ENCODE results near the gene ARMC9.

Gene ARMC9

DNA sequence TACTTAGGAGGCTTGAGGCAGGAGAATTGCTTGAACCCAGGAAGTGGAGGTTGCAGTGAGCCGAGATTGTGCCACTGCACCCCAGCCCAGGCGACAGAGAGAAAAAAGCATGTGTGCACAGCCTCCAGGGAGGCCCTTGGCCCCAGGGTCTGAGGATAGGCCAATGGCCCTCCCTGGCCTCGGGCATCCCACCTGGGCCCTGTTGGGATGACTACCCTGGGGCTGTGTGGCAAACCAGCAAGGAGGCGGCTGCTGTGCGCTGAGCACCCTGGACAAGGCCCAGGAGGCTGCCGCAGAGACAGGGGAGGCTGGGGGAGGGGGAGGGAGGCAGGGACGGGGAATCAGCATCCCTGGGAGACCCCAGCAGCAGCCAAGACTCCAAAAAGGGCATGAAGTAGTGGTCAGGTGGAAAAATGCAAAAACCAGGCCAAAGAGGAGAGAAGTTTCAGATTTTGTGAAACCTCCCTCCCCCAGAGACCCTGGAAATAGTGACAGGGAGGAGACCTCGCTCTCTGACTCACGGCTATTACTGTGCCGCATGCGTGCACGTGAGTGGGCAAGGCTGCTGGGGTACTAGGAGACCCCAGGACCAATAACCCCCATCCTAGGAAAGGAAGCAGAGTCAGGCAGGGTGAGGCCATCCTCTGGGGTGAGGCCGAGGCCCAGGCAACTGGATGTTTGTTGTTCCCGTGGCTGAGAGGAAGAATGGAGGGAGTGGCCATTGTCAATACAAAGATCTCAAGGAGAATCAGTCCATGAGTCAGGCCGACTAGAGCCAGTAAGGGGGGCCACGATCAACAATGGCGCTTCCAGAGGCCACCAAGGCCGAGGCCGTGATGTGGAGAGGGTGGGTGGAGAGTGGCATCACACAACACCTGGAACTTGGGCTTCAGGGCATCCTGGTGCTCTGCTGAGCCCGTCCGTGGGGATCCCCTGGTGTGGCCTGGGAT lies 181.1 kb downstream of the ARMC9 start:
- DNase-seq (ENCODE audit: low read depth, low spot score): peak; percentile 36

DNA sequence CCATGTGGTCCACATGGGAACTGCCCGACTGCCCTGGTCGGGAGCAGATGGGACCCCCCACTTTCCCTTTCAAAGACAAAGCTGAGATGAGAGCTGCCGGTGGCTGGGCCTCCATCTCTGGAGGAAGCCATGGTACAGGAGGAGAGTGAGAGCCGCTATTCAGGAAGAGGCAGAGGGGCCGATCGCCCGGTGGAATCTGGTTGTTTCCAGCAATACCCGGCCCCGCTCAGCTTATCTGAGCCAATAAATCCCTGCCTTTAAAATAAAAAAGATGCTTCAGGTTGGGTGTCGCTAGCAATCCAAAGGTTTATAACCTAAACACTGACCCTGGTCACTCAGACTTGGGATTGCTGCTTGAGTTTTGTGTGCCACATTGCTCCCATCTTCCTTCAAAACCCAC lies 181.9 kb downstream of the ARMC9 start:
- no peak for DNase-seq (ENCODE audit: low read depth, low spot score)

DNA sequence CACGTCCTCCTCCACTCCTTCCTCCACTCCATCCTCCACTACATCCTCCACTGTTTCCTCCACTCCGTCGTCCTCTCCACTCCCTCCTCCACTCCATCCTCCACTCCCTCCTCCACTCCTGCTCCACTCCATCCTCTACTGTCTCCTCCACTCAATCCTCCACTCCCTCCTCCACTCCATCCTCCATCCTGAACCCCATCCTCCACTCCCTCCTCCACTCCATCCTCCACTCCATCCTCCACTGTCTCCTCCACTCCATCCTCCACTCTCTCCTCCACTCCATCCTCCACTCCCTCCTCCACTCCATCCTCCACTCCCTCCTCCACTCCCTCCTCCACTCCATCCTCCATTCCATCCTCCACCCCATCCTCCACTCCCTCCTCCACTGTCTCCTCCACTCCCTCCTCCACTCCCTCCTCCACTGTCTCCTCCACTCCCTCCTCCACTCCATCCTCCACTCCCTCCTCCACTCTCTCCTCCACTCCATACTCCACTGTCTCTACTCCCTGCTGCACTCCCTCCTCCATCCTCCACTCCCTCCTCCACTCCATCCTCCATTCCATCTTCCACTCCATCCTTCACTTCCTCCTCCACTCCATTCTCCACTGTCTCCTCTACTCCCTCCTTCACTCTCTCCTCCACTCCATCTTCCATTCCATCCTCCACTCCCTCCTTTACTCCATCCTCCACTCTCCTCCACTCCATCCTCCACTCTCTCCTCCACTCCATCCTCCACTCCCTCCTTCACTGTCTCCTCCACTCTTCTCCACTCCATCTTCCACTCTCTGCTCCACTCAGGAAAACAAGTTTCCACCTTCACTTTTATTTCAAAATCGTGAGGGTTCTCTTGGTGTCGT lies 182.8 kb downstream of the ARMC9 start:
- no peak for DNase-seq (ENCODE audit: low read depth, low spot score)

DNA sequence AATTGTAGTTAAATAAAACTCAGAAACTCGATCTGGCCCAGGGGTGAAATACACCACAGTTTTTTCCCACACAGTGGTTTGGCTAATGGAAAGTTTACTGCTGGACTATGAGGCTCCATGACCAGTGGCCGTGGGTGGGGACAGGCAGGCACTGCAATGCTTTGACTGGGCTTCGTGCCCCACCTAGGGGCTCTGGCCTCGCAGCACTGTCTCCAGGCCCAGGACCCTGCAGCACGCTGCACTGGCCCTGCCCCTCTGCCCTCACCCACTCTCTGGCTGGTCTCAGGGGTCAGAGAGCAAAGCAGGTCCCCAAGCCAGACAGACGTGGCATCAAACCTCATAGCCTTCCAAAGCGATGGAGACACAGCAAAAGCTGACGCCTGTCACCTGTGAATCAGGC lies 183.7 kb downstream of the ARMC9 start:
- DNase-seq (ENCODE audit: low read depth, low spot score): no peak

DNA sequence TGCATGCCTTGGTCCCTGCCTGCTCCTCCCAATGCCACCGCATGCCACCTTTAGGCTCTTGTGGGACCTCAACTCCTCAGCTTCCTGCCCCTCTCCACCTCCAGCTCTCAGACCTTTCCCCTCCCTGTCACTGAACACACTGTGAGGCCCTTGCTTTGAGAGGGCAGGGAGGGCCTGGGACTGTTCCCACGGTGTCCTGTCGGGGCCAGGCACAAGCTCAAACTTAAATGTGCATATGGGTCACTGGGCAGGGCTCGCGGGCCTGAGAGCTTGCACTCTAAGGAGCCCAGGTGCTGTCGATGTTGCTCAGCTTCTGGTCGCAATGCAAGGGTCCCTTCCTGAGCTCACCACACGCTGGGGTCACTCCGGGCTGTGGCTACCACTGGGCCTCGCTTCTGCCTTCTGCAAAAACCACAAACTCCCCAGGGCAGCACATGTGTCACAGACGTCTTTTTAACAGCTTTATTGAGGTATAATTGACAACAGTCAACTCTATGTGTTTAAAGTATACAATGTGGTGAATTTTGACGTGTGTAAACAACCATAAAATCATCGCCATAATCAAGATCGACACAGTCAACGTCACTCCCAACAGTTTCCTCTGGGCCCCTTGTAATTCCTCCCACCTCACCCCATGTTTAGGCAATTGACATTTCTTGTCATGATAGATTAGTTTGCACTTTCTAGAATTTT lies 185.1 kb downstream of the ARMC9 start:
- DNase-seq (ENCODE audit: low read depth, low spot score): no peak

DNA sequence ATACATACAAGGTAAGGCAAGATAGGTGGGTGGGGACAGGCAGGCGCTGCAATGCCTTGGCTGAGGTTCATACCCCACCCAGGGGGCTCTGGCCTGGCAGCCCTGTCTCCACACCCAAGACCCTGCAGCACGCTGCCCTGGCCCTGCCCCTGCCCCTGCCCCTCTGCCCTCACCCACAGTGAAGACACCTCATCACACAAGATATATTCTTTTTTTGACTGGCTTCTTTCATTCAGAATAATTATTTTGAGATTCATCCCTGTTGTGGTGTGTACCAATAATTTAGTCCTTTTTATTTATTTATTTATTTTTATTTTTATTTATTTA lies 185.6 kb downstream of the ARMC9 start:
- no peak for DNase-seq (ENCODE audit: low read depth, low spot score)

DNA sequence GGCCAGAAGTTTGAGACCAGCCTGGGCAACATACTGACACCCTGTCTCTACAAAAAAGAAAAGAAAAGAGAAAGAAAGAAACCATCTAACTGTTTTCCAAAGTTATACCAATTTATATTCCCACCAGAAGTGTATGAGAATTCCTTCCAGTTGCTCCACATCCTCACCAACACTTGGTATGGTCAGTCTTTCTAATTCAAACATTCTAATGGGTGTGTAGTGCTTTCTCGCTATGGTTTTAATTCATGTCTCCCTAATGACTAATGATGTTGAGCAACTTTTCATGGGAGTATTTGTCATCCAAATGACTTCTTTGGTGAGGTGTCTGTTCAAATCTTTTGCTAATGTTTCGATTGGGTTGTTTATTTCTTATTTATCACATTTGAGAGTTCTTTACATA lies 186.5 kb downstream of the ARMC9 start:
- no peak for DNase-seq (ENCODE audit: low read depth, low spot score)

DNA sequence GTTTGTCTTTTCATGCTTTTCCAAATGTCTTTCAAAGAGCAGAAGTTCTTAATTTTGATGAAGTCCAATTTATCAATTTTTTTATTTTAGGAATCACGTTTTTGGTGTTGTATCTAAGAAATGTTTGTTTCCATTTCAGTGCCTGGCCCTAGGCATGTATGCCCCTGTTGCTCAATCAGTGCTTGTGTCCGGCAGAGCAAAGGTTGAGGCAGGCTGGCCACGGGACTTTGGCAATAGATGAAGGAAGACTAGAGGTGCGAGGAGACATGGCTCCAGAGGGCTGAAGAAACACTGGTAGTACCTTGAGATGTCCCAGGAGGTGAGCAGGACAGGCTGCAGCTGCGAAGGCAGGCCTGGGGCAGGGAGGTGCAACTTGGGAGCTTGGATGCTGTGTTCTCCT lies 187.0 kb downstream of the ARMC9 start:
- no peak for DNase-seq (ENCODE audit: low read depth, low spot score)

DNA sequence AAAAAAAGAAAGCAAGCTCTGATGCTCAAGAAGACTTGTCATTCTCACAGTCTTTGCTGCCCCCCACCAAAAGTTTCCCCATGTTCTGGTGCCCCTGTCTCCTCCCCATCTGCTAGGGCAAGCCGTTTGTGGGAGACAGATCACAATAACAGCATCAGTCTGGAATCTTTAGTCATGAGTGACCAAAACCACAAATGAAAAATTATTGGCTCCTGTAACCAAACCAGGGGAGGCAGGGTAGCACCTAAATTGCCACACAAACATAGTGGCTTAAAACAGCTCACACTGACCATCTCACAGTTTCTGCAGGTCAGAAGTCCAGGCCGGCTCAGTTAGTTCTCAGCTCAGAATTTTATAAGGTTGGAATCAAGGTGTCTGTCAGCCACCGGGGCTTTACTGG lies 188.0 kb downstream of the ARMC9 start:
- peak; percentile 82 for DNase-seq (ENCODE audit: low read depth, low spot score)

DNA sequence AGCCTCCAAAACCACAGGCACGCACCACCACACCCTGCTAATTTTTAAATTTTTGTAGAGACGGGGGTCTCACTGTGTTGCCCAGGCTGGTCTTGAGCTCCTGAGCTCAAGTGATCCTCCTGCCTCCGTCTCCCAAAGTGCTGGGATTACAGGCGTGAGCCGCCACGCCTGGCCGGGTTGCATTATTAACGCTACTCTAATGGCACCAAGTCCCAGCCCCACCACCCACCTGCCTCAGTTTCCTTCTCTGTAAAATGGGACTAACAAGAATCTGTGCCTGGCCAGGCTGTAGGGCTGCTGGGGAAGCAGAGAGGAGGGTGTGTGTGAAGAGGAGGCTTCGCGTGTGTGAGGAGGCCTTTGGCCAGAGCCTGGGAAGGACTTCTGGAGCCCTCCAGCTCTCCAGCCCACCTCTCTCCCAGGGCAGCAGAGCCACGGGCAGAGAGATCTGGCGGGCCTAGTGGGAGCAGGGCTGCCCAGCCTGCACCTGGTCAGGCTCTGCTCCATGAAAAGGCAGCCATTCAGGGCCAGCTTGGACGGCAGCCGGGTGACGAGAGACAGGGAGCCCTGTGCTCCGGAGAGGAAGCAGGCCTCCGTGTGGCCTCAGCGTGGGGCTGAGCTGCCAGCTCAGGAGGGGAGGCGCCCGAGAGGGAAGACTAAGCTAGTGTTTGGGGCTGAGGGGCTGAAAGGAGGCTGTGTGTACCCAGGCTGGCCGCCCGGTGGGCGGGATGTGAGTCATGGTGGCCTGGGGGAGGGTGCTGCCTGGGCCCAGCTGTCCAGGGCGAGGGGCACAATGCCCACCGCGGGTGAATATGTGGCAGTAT lies 189.7 kb downstream of the ARMC9 start:
- peak; percentile 88 for DNase-seq (ENCODE audit: low read depth, low spot score)

DNA sequence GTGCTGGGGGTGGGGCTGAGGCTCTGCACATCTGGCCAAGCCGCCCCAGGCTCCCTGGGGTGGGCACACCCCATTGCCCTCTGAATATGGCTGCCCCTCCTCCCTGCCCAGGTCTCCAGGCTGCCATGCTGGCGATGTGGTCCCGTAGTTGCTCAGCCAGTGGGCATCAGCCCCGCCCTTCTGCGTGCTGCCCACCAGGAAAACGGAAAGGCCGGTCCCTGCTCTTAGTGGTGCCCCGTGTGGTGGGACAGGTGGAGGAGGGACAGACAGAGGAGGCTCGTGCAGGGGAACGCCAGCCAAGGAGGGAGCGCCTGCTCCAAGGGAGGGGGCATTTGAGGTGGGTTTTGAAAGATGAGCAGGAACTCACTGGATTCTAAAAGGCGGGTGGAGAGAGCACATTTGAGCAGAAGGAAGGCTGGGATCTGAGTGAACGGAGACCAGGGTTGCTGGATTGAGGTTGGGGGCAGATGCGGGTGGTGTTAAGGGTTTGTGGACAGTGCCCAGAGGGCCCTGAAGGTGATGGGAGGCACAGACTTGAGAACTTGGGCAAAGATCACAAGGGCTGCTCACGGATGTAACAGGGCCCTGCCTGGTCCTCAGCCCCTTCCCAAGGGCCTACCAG lies 190.4 kb downstream of the ARMC9 start:
- DNase-seq (ENCODE audit: low read depth, low spot score): no peak

DNA sequence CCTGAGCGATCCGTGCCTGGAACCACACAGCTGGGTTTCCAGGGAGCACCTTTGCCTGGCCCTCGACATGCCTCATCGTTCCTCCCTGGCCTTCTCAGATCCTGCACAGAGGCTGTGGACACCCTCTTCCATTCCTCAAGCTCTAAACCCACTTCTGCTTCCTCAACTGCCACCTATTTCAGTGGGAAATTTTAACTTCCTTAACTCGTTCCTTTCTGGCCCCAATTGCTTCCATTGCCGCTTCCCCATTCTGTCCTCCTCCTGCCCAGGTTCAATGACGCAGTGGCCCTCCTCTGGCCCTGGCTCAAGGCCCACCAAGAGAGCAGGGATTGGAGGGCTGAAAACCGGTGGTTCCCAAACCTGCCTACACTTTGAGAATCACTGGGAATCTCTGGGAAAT lies 192.2 kb downstream of the ARMC9 start:
- DNase-seq (ENCODE audit: low read depth, low spot score): no peak

DNA sequence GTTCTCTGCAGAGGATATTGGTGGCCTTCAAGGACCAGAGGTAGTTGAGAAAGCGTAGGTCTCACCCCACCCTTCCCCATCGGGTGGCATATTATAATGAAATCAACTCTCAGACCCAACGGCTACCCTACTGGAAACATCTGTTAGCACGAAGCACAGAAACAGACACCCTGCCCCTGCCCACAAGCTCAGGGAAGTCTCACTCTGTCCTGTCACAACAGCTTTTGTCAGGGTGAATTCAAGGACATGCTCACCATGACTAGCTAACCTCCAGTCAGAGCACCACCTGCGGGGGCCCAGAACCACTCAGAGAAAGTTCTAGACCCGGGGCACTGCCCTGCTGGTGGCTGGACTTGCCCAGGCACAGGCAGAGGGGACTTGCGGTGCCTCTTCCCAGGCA lies 193.6 kb downstream of the ARMC9 start:
- DNase-seq (ENCODE audit: low read depth, low spot score): no peak

DNA sequence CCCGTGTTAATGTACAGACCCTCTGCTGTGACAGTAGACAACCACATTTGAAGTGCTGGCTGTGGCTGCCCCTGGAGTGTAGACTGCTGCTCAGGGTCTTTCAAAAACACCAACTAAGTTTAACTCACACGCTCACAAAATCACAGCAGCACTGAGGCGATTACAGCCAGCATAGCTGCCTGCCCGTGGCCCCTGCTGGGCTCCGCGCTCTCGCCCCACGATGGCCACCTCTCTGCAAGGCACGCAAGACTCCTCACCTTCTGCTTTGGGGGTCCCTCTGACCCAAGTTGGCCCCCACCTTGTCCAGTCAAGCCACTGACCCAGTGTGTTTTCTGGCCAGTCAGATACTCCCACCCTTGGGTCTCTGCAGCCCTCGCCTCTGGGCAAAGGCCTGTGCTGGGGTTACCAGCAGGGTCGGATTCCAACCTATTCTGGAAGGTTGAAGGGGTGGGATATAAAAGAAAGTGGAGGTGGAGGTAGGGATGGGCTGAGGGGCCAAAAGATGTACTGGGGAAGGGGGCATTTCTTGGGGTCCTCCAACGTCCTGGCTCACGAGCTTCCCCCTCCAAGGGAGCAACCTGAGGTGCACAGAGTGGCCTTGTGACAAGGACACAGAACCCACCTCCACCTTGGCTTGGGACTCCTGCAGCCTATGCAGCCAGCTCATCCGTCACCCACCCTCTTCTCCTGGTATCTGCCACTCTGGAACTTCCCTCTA lies 194.2 kb downstream of the ARMC9 start:
- no peak for DNase-seq (ENCODE audit: low read depth, low spot score)

DNA sequence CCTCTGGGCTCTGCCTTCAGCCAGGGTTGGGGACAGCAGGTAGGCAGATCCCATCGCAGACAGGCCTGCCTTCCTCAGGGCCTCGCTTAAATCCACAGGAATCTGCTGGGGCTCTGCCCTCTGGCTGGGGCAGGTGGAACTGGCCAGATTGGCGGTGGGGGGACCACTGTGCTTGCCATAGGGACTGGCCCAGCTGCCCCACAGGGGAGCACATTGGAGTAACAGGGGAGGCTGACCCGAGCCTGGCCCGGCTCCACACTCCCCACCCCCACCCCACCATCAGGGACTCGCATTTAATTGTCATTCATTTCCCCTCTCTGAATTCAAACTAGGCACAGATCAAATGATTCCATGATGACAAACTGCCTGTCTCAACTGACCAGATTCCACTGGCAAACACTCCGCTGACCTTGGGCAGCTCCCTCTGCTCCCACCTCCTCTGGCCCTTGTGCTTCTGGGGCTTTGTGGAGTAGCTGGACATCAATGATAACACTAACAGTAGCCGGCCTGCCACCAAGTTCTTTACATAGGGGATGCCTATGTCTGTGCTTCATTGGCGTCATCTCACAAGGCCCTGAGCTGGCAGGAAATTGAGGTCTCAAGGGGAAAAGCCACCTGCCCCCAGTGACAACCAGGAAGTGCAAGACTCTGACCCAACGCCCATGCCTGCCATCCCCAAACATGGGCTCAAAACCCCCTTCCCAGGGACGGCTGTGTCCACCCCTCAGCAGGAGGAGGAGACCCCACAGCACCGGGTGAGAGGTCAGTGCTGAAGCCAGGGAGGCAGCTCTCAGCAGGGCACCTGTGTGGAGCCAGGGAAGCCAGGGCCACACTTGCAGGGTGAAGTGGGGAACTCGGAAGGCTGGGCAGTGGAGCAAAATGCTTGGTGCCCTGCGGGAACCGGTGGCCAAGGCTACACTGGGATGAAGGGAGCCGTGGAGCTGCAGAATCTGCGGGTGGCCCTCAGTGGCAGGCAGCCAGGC lies 195.0 kb downstream of the ARMC9 start:
- DNase-seq (ENCODE audit: low read depth, low spot score): no peak

DNA sequence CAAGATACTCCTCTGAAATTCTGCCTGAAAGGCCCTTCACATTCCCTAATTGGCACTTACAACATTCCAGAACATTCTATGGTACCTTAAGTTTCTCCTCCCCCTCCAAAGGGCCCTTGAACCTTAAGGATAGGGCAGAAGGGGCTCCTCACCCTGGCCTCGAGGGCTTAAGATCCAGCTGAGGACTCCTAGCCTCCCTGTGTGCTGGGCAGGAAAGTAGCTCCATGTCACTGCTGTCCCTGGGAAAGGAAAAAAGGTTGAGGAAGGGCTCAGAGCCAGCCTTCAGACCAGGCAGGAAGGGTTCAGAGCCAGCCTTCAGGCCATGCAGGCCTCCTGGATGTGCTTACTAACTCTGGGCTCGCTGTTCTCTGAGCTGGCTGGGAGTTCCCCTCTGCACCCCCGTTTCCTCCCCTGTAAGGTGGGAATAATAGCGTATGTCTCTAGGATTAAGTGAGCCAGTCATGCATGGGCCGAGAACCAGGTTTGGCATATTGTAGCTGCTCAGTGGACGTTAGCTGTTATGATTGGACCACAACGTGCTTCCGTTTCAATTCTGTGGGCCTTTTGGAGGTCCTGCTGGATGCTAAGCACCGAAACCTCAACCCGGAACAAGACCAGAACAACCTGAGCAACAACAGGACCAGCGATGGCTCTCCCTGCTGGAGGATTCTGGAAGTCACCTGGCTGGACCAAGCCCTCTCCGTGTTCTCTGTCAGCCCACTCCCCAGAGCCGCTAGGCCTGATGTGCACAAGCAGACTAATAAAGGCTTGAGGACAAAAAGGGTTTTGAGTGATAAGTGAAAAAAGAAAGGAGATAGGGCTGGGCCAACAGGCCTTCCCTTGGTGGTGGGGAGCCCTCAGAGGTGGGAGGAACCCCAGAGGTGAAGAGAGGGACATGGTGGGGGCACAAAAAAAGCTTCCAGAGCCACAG lies 196.0 kb downstream of the ARMC9 start:
- no peak for DNase-seq (ENCODE audit: low read depth, low spot score)

DNA sequence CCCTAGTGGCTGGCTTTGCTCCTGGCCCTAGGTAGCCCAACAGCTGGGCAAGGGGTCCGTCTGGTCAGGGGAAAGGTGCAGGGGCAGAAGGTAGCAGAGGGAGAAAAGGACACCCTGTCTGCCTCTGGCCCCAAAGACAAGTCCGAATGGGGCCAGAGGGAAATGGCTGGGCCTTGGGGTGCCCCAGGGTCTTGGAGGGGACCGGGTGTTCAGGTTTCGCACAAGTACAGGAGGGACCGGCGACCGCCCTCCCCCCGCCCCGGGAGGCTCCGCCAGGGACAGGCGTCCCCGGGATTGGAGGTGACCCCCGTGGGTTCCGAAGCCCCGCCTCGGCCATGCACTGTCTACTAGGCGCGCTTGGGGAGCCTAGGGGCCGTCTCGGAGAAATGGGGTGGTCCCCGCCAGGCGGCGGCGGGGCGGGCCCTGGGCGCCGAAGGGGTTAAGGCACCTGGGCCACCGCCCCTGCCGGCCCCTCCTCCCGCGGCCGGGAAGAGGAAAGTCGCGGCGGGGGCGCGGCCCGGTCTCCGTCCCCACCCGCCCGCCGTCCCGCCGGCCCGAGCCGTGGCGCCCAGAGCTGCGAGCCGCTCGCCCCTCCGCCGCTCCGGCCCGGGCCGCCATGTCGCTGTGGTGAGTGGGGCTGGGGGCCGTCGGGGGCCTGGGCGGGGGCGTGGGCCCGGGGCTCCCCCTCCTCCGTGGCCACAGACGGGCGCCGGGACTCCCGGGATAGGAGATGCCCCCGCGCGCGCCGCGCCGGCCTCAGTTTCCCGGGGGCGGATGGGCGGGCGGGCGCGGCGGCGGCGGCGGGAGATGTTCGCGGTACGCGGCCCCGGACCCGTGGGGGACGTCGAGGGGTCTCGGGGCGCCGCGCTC lies 197.0 kb downstream of the ARMC9 start, which contains the start of gene B3GNT7:
TSS of gene B3GNT7 (plus strand) at position 523 of the 870 bp plus-strand sequence. CDS start at position 617, 94 bp downstream.
- no peak for DNase-seq (ENCODE audit: low read depth, low spot score)
